ENCODE results near the gene PIAS1.

GRCh38 chr15:68208136-68208535 lies 154.0 kb downstream of the PIAS1 start:
- TF ChIP-seq, protein P1, sequence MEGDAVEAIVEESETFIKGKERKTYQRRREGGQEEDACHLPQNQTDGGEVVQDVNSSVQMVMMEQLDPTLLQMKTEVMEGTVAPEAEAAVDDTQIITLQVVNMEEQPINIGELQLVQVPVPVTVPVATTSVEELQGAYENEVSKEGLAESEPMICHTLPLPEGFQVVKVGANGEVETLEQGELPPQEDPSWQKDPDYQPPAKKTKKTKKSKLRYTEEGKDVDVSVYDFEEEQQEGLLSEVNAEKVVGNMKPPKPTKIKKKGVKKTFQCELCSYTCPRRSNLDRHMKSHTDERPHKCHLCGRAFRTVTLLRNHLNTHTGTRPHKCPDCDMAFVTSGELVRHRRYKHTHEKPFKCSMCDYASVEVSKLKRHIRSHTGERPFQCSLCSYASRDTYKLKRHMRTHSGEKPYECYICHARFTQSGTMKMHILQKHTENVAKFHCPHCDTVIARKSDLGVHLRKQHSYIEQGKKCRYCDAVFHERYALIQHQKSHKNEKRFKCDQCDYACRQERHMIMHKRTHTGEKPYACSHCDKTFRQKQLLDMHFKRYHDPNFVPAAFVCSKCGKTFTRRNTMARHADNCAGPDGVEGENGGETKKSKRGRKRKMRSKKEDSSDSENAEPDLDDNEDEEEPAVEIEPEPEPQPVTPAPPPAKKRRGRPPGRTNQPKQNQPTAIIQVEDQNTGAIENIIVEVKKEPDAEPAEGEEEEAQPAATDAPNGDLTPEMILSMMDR (IDR thresholded peaks at IDR 0.05): no peak
- no peak for TF ChIP-seq POLR2A (IDR thresholded peaks at IDR 0.05)
